ENCODE results near the gene R3HDM4.
A peak's percentile ranks its signal among the peaks of the same experiment; 100 is the strongest.

R3HDM4 gene

GRCh38 chr19:952680-953444 is 39.8 kb upstream of the R3HDM4 start:
- DNase-seq (ENCODE audit: low spot score) = no peak
- no peak for TF ChIP-seq CTCF (IDR thresholded peaks at IDR 0.05; ENCODE audit: borderline replicate concordance, control extremely low read depth, extremely low read depth, insufficient read depth, missing control alignments)
- in situ Hi-C loops (cut with MboI; ENCODE audit: low sequenced_read_pairs, unreplicated experiment) = no loop called here

- TF ChIP-seq CTCF (IDR thresholded peaks at IDR 0.05; ENCODE audit: borderline replicate concordance, control extremely low read depth, extremely low read depth, insufficient read depth, missing control alignments) = no peak
- no peak for DNase-seq (ENCODE audit: low spot score)
- in situ Hi-C loops (cut with MboI; ENCODE audit: low sequenced_read_pairs, unreplicated experiment) = no loop called here
Measured at GRCh38 chr19:952049-952679, 39.1 kb upstream of the R3HDM4 start.

GRCh38 chr19:950352-951066 is 37.5 kb upstream of the R3HDM4 start:
- TF ChIP-seq CTCF (IDR thresholded peaks at IDR 0.05; ENCODE audit: borderline replicate concordance, control extremely low read depth, extremely low read depth, insufficient read depth, missing control alignments) = no peak
- no peak for DNase-seq (ENCODE audit: low spot score)
- in situ Hi-C loops (cut with MboI; ENCODE audit: low sequenced_read_pairs, unreplicated experiment) = no loop called here

GRCh38 chr19:948842-949496 is 36.0 kb upstream of the R3HDM4 start:
- in situ Hi-C loops (cut with MboI; ENCODE audit: low sequenced_read_pairs, unreplicated experiment) = no loop called here
- no peak for DNase-seq (ENCODE audit: low spot score)
- no peak for TF ChIP-seq CTCF (IDR thresholded peaks at IDR 0.05; ENCODE audit: borderline replicate concordance, control extremely low read depth, extremely low read depth, insufficient read depth, missing control alignments)

- in situ Hi-C loops (cut with MboI; ENCODE audit: low sequenced_read_pairs, unreplicated experiment) = no loop called here
- no peak for TF ChIP-seq CTCF (IDR thresholded peaks at IDR 0.05; ENCODE audit: borderline replicate concordance, control extremely low read depth, extremely low read depth, insufficient read depth, missing control alignments)
- DNase-seq (ENCODE audit: low spot score) = peak; percentile 94
Measured at GRCh38 chr19:947707-948539, 34.9 kb upstream of the R3HDM4 start.
